ENCODE data around the gene TMEM204. TPM values are rescaled to one million over a fixed set of nuclear protein-coding genes. Genes with fewer than 3 reads are reported as not detected.

TMEM204 gene
- total RNA-seq, 4 donors from 2014 or later = 13.7 to 26.0 (median 26.0) TPM

- WGBS, 2 donors = 70 to 75% methylated on average over 5 of the region's 5 CpGs
- no peak for DNase-seq (ENCODE audit: low spot score in 2 of 2)
- H3K4me3 ChIP-seq (ENCODE audit: low read depth, poor library complexity, severe bottlenecking) = no peak overlapping the region
- TF ChIP-seq CTCF (IDR thresholded peaks at IDR 0.05) = no peak
- TF ChIP-seq POLR2A (IDR thresholded peaks at IDR 0.05) = no peak
- intact Hi-C loops (cut with DNase I; ENCODE audit: low total_unique reads) = no loop called here
Observed at GRCh38 chr16:1548233-1548632, 14.8 kb downstream of the TMEM204 start.

GRCh38 chr16:1548727-1549126 lies 15.3 kb downstream of the TMEM204 start:
- TF ChIP-seq CTCF (IDR thresholded peaks at IDR 0.05) (no peak), POLR2A (IDR thresholded peaks at IDR 0.05) (no peak)
- H3K4me3 ChIP-seq (ENCODE audit: low read depth, poor library complexity, severe bottlenecking) = no peak overlapping the region
- 59 to 65% methylated on average over 22 to 23 of the region's 23 CpGs for WGBS, 2 donors
- intact Hi-C loops (cut with DNase I; ENCODE audit: low total_unique reads) = no loop called here
- no peak for DNase-seq (ENCODE audit: low spot score in 2 of 2)

DNA sequence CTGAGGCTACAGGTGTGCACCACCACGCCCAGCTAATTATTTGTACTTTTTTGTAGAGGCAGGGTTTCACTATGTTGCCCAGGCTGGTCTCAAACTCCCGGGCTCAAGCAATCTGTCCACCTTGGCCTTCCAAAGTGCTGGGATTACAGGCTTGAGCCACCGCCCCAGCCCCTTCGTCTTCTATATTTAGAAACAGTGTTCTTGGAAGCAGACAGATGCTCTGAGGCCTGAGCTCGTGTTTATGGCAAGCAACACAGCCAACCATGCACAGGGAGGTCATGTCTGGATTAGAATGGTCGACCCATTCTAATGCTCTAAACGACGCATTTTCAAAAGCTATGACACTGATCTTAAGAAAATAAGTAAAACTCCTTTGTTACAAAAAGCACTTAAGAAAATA lies 16.6 kb downstream of the TMEM204 start:
- intact Hi-C loops (cut with DNase I; ENCODE audit: low total_unique reads) = no loop called here
- DNase-seq (ENCODE audit: low spot score in 2 of 2) = no peak
- 73 to 82% methylated on average over 8 of the region's 8 CpGs for WGBS, 2 donors
- TF ChIP-seq POLR2A (IDR thresholded peaks at IDR 0.05) (no peak), CTCF (IDR thresholded peaks at IDR 0.05) (no peak)
- no peak overlapping the region for H3K4me3 ChIP-seq (ENCODE audit: low read depth, poor library complexity, severe bottlenecking)

- 90 to 94% methylated on average over 15 of the region's 15 CpGs for WGBS, 2 donors
- TF ChIP-seq POLR2A (IDR thresholded peaks at IDR 0.05) (no peak), CTCF (IDR thresholded peaks at IDR 0.05) (no peak)
- intact Hi-C loops (cut with DNase I; ENCODE audit: low total_unique reads) = no loop called here
- no peak overlapping the region for H3K4me3 ChIP-seq (ENCODE audit: low read depth, poor library complexity, severe bottlenecking)
- no peak for DNase-seq (ENCODE audit: low spot score in 2 of 2)
Observed at GRCh38 chr16:1550696-1551095, 17.2 kb downstream of the TMEM204 start.

GRCh38 chr16:1551166-1551565 lies 17.7 kb downstream of the TMEM204 start:
- TF ChIP-seq CTCF (IDR thresholded peaks at IDR 0.05) = no peak
- TF ChIP-seq POLR2A (IDR thresholded peaks at IDR 0.05) = no peak
- DNase-seq (ENCODE audit: low spot score in 2 of 2) = no peak
- WGBS, 2 donors = 94% methylated on average over 12 of the region's 12 CpGs
- intact Hi-C loops (cut with DNase I; ENCODE audit: low total_unique reads) = no loop called here
- H3K4me3 ChIP-seq (ENCODE audit: low read depth, poor library complexity, severe bottlenecking) = no peak overlapping the region

DNA sequence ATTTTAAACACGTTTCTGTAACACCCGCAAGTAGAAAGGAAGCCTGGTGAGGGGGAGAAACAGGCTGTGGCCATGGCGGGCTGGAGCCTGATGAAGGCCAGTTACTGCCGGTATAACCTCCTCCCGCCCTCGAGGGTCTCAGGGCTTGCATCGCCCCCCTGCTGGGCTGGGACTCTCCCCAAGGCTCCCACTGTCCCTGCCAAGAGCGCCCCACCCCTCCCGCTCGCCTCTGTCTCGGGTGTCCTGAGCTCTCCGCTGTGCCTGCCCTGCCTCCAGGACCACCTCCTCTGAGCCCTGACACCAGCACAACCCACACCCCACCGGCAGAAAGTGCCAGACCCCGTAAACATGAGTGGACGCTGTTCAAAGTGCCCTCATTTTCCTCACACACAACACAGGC lies 18.7 kb downstream of the TMEM204 start:
- DNase-seq (ENCODE audit: low spot score in 2 of 2) = no peak
- H3K4me3 ChIP-seq (ENCODE audit: low read depth, poor library complexity, severe bottlenecking) = no peak overlapping the region
- intact Hi-C loops (cut with DNase I; ENCODE audit: low total_unique reads) = no loop called here
- WGBS, 2 donors = 84 to 90% methylated on average over 15 of the region's 15 CpGs
- no peak for TF ChIP-seq CTCF (IDR thresholded peaks at IDR 0.05)
- TF ChIP-seq POLR2A (IDR thresholded peaks at IDR 0.05) = no peak

Measured in lower leg skin (tissue), 4 donors.